GM12892 (cell line): ENCODE results near the gene C22orf23.

ENCODE experiments used
- POLR2A ChIP-seq: IDR thresholded peaks from 2 replicates; pipeline ENCODE4 v1.6.1; 2011; ENCODE audit warnings: low read depth, low read length, control low read depth
- POLR2AphosphoS5 ChIP-seq: IDR thresholded peaks from 2 replicates; pipeline ENCODE4 v1.6.1; 2011; ENCODE audit warnings: low read depth, low read length, control low read depth
- TAF1 ChIP-seq: IDR thresholded peaks from 2 replicates; pipeline ENCODE4 v1.6.1; 2011; ENCODE audit warnings: low read depth, mild to moderate bottlenecking, control low read depth, low read length, borderline replicate concordance

- TF ChIP-seq POLR2A (no peak), POLR2AphosphoS5 (no peak), TAF1 (no peak)
Measured at GRCh38 chr22:37922191-37922590, 31.2 kb downstream of the C22orf23 start.
